ENCODE results near the gene COX4I1.

COX4I1 gene

GRCh38 chr16:85750146-85750826, 49.2 kb upstream of the COX4I1 start (continued):
- TF ChIP-seq ZNF394 (tag by site-specific recombination; IDR thresholded peaks at IDR 0.05; ENCODE audit: borderline replicate concordance) (no peak), ZNF202 (tag by site-specific recombination; IDR thresholded peaks at IDR 0.05; ENCODE audit: borderline replicate concordance) (no peak), ZNF311 (tag by site-specific recombination; IDR thresholded peaks at IDR 0.05; ENCODE audit: borderline replicate concordance) (no peak), ZNF558 (tag by site-specific recombination; IDR thresholded peaks at IDR 0.05) (no peak), ZNF791 (tag by site-specific recombination; IDR thresholded peaks at IDR 0.05) (no peak), ZNF610 (tag by site-specific recombination; IDR thresholded peaks at IDR 0.05; ENCODE audit: borderline replicate concordance) (no peak), ZFHX2 (tag by site-specific recombination; conservative IDR thresholded peaks at IDR 0.05) (peak; percentile 53), ZBTB21 (tag by site-specific recombination; IDR thresholded peaks at IDR 0.05) (no peak), ZBTB20 (tag by site-specific recombination; IDR thresholded peaks at IDR 0.05) (peak; percentile 59; the same call in 1 of the 2 replicates), ZNF354C (tag by site-specific recombination; IDR thresholded peaks at IDR 0.05; ENCODE audit: borderline replicate concordance, low read depth) (no peak), ZBTB8A (tag by site-specific recombination; IDR thresholded peaks at IDR 0.05) (peak; percentile 63), ZNF501 (tag by site-specific recombination; IDR thresholded peaks at IDR 0.05) (no peak), ELK4 (IDR thresholded peaks at IDR 0.05; ENCODE audit: borderline replicate concordance, low read depth, low read length) (no peak), ZNF248 (tag by site-specific recombination; IDR thresholded peaks at IDR 0.05) (no peak), ZNF398 (tag by site-specific recombination; IDR thresholded peaks at IDR 0.05) (peak; percentile 31), KLF1 (tag by site-specific recombination; IDR thresholded peaks at IDR 0.05) (peak; percentile 6; the same call in 1 of the 2 replicates), ZNF155 (tag by site-specific recombination; IDR thresholded peaks at IDR 0.05) (no peak), ZNF600 (tag by site-specific recombination; IDR thresholded peaks at IDR 0.05) (no peak), BCL11A (tag by site-specific recombination; IDR thresholded peaks at IDR 0.05; ENCODE audit: low read depth) (no peak), SP3 (tag by site-specific recombination; IDR thresholded peaks at IDR 0.05) (peak; percentile 73), ZNF324 (tag by site-specific recombination; IDR thresholded peaks at IDR 0.05) (no peak), ZBTB17 (tag by site-specific recombination; IDR thresholded peaks at IDR 0.05) (peak; percentile 60), IKZF3 (tag by site-specific recombination; IDR thresholded peaks at IDR 0.05) (no peak), ZNF362 (tag by site-specific recombination; IDR thresholded peaks at IDR 0.05) (no peak), ZBTB26 (tag by site-specific recombination; optimal IDR thresholded peaks at IDR 0.05) (peak; percentile 62)
- TF ChIP-seq, protein P1, sequence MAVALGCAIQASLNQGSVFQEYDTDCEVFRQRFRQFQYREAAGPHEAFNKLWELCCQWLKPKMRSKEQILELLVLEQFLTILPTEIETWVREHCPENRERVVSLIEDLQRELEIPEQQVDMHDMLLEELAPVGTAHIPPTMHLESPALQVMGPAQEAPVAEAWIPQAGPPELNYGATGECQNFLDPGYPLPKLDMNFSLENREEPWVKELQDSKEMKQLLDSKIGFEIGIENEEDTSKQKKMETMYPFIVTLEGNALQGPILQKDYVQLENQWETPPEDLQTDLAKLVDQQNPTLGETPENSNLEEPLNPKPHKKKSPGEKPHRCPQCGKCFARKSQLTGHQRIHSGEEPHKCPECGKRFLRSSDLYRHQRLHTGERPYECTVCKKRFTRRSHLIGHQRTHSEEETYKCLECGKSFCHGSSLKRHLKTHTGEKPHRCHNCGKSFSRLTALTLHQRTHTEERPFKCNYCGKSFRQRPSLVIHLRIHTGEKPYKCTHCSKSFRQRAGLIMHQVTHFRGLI (tag by site-specific recombination; IDR thresholded peaks at IDR 0.05), result no peak
- TF ChIP-seq, protein P2, sequence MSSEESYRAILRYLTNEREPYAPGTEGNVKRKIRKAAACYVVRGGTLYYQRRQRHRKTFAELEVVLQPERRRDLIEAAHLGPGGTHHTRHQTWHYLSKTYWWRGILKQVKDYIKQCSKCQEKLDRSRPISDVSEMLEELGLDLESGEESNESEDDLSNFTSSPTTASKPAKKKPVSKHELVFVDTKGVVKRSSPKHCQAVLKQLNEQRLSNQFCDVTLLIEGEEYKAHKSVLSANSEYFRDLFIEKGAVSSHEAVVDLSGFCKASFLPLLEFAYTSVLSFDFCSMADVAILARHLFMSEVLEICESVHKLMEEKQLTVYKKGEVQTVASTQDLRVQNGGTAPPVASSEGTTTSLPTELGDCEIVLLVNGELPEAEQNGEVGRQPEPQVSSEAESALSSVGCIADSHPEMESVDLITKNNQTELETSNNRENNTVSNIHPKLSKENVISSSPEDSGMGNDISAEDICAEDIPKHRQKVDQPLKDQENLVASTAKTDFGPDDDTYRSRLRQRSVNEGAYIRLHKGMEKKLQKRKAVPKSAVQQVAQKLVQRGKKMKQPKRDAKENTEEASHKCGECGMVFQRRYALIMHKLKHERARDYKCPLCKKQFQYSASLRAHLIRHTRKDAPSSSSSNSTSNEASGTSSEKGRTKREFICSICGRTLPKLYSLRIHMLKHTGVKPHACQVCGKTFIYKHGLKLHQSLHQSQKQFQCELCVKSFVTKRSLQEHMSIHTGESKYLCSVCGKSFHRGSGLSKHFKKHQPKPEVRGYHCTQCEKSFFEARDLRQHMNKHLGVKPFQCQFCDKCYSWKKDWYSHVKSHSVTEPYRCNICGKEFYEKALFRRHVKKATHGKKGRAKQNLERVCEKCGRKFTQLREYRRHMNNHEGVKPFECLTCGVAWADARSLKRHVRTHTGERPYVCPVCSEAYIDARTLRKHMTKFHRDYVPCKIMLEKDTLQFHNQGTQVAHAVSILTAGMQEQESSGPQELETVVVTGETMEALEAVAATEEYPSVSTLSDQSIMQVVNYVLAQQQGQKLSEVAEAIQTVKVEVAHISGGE (tag by site-specific recombination; conservative IDR thresholded peaks at IDR 0.05; ENCODE audit: low read depth), result peak; percentile 56; the same call in 1 of the 2 replicates
- TF ChIP-seq, protein P3, sequence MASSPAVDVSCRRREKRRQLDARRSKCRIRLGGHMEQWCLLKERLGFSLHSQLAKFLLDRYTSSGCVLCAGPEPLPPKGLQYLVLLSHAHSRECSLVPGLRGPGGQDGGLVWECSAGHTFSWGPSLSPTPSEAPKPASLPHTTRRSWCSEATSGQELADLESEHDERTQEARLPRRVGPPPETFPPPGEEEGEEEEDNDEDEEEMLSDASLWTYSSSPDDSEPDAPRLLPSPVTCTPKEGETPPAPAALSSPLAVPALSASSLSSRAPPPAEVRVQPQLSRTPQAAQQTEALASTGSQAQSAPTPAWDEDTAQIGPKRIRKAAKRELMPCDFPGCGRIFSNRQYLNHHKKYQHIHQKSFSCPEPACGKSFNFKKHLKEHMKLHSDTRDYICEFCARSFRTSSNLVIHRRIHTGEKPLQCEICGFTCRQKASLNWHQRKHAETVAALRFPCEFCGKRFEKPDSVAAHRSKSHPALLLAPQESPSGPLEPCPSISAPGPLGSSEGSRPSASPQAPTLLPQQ (tag by site-specific recombination; IDR thresholded peaks at IDR 0.05), result peak; percentile 75
